ENCODE measurements around the gene ANKRD29.
"Not testable (repeated sequence)": the region's sequence is repeated elsewhere in the genome, so short reads cannot be mapped to it uniquely, and the experiment has no call there.

The ANKRD29 gene

GRCh38 chr18:23643815-23644490, 18.8 kb downstream of the ANKRD29 start:
- no peaks in the 10 kb centered on the region for H3K27me3 ChIP-seq (ENCODE audit: insufficient read depth, low read length)
- no peaks in the 10 kb centered on the region for H3K79me2 ChIP-seq (ENCODE audit: control insufficient read depth, insufficient read depth, low read length, unreplicated experiment)
- H3K36me3 ChIP-seq (ENCODE audit: insufficient read depth, low read length): no peaks in the 10 kb centered on the region

GRCh38 chr18:23641937-23642666, 20.6 kb downstream of the ANKRD29 start:
- no peaks in the 10 kb centered on the region for H3K36me3 ChIP-seq (ENCODE audit: insufficient read depth, low read length)
- no peaks in the 10 kb centered on the region for H3K27me3 ChIP-seq (ENCODE audit: insufficient read depth, low read length)
- no peak overlapping the region for H3K4me3 ChIP-seq (ENCODE audit: low read depth, low read length)
- no peak overlapping the region for H2AFZ ChIP-seq (ENCODE audit: low read length, unreplicated experiment)
- H3K27ac ChIP-seq (ENCODE audit: low read depth, low read length): no peak overlapping the region
- H3K4me1 ChIP-seq (ENCODE audit: control insufficient read depth, insufficient read depth, low read length, unreplicated experiment): no peaks in the 10 kb centered on the region
- no peaks in the 10 kb centered on the region for H3K79me2 ChIP-seq (ENCODE audit: control insufficient read depth, insufficient read depth, low read length, unreplicated experiment)

More at GRCh38 chr18:23643815-23644490, 18.8 kb downstream of the ANKRD29 start:
- Histone ChIP-seq H3K4me1 (ENCODE audit: control insufficient read depth, insufficient read depth, low read length, unreplicated experiment) (no peaks in the 10 kb centered on the region), H3K27ac (ENCODE audit: low read depth, low read length) (no peak overlapping the region), H3K4me3 (ENCODE audit: low read depth, low read length) (no peak overlapping the region), H2AFZ (ENCODE audit: low read length, unreplicated experiment) (no peak overlapping the region)

GRCh38 chr18:23641143-23641720, 21.5 kb downstream of the ANKRD29 start:
- H3K4me1 ChIP-seq (ENCODE audit: control insufficient read depth, insufficient read depth, low read length, unreplicated experiment): no peaks in the 10 kb centered on the region
- H3K27me3 ChIP-seq (ENCODE audit: insufficient read depth, low read length): no peaks in the 10 kb centered on the region
- no peak overlapping the region for H3K4me3 ChIP-seq (ENCODE audit: low read depth, low read length)
- no peaks in the 10 kb centered on the region for H3K36me3 ChIP-seq (ENCODE audit: insufficient read depth, low read length)
- no peak overlapping the region for H2AFZ ChIP-seq (ENCODE audit: low read length, unreplicated experiment)
- H3K27ac ChIP-seq (ENCODE audit: low read depth, low read length): no peak overlapping the region
- H3K79me2 ChIP-seq (ENCODE audit: control insufficient read depth, insufficient read depth, low read length, unreplicated experiment): no peaks in the 10 kb centered on the region

DNA sequence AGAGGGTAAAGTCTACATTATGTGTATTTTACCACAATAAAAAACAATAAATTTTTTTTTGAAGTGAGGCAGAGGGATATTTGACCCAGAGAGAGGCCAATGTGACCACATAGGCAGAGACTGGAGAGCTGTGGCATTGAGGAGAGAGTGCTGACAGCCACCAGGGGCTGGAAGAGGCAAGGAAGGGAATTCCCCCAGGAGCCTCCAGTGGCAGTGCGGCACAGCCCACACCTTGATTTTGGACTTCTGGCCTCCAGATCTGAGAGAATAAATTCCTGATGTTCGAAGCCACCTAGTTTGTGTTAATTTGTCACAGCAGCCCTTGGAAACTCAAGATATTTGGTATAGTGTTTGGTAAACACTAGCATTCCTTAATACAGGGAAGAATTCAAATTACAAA, 22.7 kb downstream of the ANKRD29 start:
- H3K27ac ChIP-seq (ENCODE audit: low read depth, low read length): no peak overlapping the region
- peaks cover 9% of the 10 kb centered on the region for H3K4me1 ChIP-seq (ENCODE audit: control insufficient read depth, insufficient read depth, low read length, unreplicated experiment)
- H2AFZ ChIP-seq (ENCODE audit: low read length, unreplicated experiment): no peak overlapping the region
- no peaks in the 10 kb centered on the region for H3K36me3 ChIP-seq (ENCODE audit: insufficient read depth, low read length)
- no peak overlapping the region for H3K4me3 ChIP-seq (ENCODE audit: low read depth, low read length)
- H3K27me3 ChIP-seq (ENCODE audit: insufficient read depth, low read length): no peaks in the 10 kb centered on the region
- H3K79me2 ChIP-seq (ENCODE audit: control insufficient read depth, insufficient read depth, low read length, unreplicated experiment): no peaks in the 10 kb centered on the region

DNA sequence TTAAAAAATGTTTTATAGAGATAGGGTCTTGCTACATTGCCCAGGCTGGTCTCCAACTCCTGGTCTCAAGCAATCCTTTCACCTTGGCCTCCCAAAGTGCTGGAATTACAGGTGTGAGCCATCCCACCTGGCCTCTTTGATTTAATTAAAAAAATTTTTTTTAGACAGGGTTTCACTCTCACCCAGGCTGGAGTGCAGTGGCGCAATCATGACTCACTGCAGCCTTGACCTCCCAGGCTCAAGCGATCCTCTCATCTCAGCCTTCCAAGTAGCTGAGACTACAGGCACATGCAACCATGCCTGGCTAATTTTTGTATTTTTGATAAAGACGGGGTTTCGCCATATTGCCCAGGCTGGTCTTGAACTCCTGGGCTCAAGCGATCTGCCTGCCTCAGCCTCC, 26.3 kb downstream of the ANKRD29 start:
- not testable (repeated sequence) for H3K27me3 ChIP-seq (ENCODE audit: insufficient read depth, low read length); H3K79me2 ChIP-seq (ENCODE audit: control insufficient read depth, insufficient read depth, low read length, unreplicated experiment); H3K27ac ChIP-seq (ENCODE audit: low read depth, low read length); H2AFZ ChIP-seq (ENCODE audit: low read length, unreplicated experiment); H3K4me3 ChIP-seq (ENCODE audit: low read depth, low read length); H3K36me3 ChIP-seq (ENCODE audit: insufficient read depth, low read length)
- H3K4me1 ChIP-seq (ENCODE audit: control insufficient read depth, insufficient read depth, low read length, unreplicated experiment): peaks cover 15% of the 10 kb centered on the region

DNA sequence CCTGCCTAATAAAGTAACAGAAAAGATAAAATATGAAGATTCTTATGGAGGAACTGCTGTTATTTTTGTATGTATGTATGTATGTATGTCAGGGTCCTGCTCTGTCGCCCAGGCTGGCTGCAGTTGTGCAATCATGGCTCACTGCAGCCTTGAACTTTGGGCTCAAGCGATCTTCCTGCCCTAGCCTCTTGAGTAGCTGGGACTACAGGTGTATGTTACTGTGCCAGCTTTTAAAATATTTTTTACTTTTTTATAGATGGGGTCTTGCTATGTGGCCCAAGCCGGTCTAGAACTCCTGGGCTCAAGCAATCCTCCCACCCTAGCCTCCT, 26.7 kb downstream of the ANKRD29 start:
- peaks cover 15% of the 10 kb centered on the region for H3K4me1 ChIP-seq (ENCODE audit: control insufficient read depth, insufficient read depth, low read length, unreplicated experiment)
- no peaks in the 10 kb centered on the region for H3K27me3 ChIP-seq (ENCODE audit: insufficient read depth, low read length)
- no peak overlapping the region for H2AFZ ChIP-seq (ENCODE audit: low read length, unreplicated experiment)
- H3K79me2 ChIP-seq (ENCODE audit: control insufficient read depth, insufficient read depth, low read length, unreplicated experiment): no peaks in the 10 kb centered on the region
- no peak overlapping the region for H3K4me3 ChIP-seq (ENCODE audit: low read depth, low read length)
- H3K27ac ChIP-seq (ENCODE audit: low read depth, low read length): no peak overlapping the region
- H3K36me3 ChIP-seq (ENCODE audit: insufficient read depth, low read length): no peaks in the 10 kb centered on the region

GRCh38 chr18:23635283-23636070, 27.2 kb downstream of the ANKRD29 start:
- Histone ChIP-seq H2AFZ (ENCODE audit: low read length, unreplicated experiment) (no peak overlapping the region), H3K79me2 (ENCODE audit: control insufficient read depth, insufficient read depth, low read length, unreplicated experiment) (no peaks in the 10 kb centered on the region), H3K4me1 (ENCODE audit: control insufficient read depth, insufficient read depth, low read length, unreplicated experiment) (peaks cover 15% of the 10 kb centered on the region), H3K36me3 (ENCODE audit: insufficient read depth, low read length) (no peaks in the 10 kb centered on the region), H3K4me3 (ENCODE audit: low read depth, low read length) (no peak overlapping the region), H3K27me3 (ENCODE audit: insufficient read depth, low read length) (no peaks in the 10 kb centered on the region), H3K27ac (ENCODE audit: low read depth, low read length) (no peak overlapping the region)

GRCh38 chr18:23634692-23635091, 28.0 kb downstream of the ANKRD29 start:
- no peak overlapping the region for H2AFZ ChIP-seq (ENCODE audit: low read length, unreplicated experiment)
- peaks cover 15% of the 10 kb centered on the region for H3K4me1 ChIP-seq (ENCODE audit: control insufficient read depth, insufficient read depth, low read length, unreplicated experiment)
- no peaks in the 10 kb centered on the region for H3K36me3 ChIP-seq (ENCODE audit: insufficient read depth, low read length)
- H3K27me3 ChIP-seq (ENCODE audit: insufficient read depth, low read length): no peaks in the 10 kb centered on the region
- H3K27ac ChIP-seq (ENCODE audit: low read depth, low read length): no peak overlapping the region
- H3K4me3 ChIP-seq (ENCODE audit: low read depth, low read length): no peak overlapping the region
- no peaks in the 10 kb centered on the region for H3K79me2 ChIP-seq (ENCODE audit: control insufficient read depth, insufficient read depth, low read length, unreplicated experiment)

- no peaks in the 10 kb centered on the region for H3K36me3 ChIP-seq (ENCODE audit: insufficient read depth, low read length)
- peaks cover 21% of the 10 kb centered on the region for H3K4me1 ChIP-seq (ENCODE audit: control insufficient read depth, insufficient read depth, low read length, unreplicated experiment)
- no peak overlapping the region for H3K27ac ChIP-seq (ENCODE audit: low read depth, low read length)
- no peaks in the 10 kb centered on the region for H3K79me2 ChIP-seq (ENCODE audit: control insufficient read depth, insufficient read depth, low read length, unreplicated experiment)
- H2AFZ ChIP-seq (ENCODE audit: low read length, unreplicated experiment): no peak overlapping the region
- H3K4me3 ChIP-seq (ENCODE audit: low read depth, low read length): no peak overlapping the region
- H3K27me3 ChIP-seq (ENCODE audit: insufficient read depth, low read length): no peaks in the 10 kb centered on the region
These were observed 30.1 kb downstream of the ANKRD29 start for GRCh38 chr18:23632615-23633014.

DNA sequence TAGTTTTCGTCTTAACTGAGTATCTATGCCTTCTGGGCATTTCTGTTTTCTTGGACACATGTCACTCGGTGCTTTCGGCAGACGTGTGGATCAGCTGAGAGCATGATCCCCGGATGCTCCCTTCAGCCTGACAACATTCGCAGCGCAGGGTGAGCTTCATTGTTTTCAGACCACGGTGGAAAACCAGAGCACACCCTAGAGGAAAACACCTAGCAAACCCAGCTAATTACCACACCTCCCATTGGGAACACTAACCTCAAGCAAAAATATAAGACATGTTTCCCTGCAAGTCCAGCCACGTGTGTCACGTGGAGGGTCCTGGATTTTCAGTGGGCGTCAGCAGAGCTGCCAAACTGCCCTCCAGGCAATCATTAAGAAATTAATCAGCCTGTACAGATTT, 31.0 kb downstream of the ANKRD29 start:
- peaks cover 28% of the 10 kb centered on the region for H3K4me1 ChIP-seq (ENCODE audit: control insufficient read depth, insufficient read depth, low read length, unreplicated experiment)
- H3K36me3 ChIP-seq (ENCODE audit: insufficient read depth, low read length): no peaks in the 10 kb centered on the region
- no peak overlapping the region for H3K4me3 ChIP-seq (ENCODE audit: low read depth, low read length)
- H3K27ac ChIP-seq (ENCODE audit: low read depth, low read length): no peak overlapping the region
- no peaks in the 10 kb centered on the region for H3K79me2 ChIP-seq (ENCODE audit: control insufficient read depth, insufficient read depth, low read length, unreplicated experiment)
- H3K27me3 ChIP-seq (ENCODE audit: insufficient read depth, low read length): no peaks in the 10 kb centered on the region
- no peak overlapping the region for H2AFZ ChIP-seq (ENCODE audit: low read length, unreplicated experiment)
